ENCODE data around the gene CCL3.
"Not testable (repeated sequence)": the region's sequence is repeated elsewhere in the genome, so short reads cannot be mapped to it uniquely, and the experiment has no call there.

The CCL3 gene

DNA sequence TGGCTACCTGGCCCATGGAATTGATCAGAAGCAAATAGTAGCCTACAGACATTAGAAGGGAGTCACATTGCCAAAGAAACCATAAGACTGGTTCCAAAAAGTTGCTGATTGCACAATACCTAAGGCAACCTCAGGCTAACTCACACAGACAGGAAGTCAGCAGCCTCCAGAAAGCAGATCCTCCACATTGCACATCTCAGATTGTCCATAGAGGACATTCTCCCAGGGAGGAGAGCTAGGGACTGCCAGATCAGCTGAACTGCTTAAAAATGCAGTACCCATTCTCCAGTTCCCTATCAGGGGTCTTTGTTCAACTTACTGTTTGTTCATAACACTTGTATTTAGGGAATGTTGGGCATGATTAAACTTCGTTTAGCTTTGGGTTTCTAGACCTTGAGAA, 4.2 kb downstream of the CCL3 start:
- no peak for DNase-seq (ENCODE audit: low read depth)

DNA sequence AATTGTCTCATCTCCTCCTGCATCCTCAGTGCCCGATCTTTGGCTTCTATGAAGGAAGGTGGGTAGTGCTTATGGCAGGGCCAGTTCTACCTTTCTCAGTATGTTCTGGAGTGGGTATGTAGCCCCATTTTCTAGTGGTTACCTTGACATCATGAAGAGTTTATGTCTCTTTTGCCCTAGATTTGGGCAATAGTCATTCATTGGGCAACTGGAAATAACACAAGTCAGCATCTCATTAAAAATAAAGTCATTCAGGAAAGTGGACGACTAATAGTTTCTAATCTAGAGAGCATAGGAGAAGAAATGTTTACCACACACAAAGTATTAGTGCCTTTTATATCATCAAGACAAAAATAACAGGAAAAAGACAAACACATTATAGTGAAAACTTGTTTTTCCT, 6.3 kb downstream of the CCL3 start:
- not testable (repeated sequence) for DNase-seq (ENCODE audit: low read depth)

DNA sequence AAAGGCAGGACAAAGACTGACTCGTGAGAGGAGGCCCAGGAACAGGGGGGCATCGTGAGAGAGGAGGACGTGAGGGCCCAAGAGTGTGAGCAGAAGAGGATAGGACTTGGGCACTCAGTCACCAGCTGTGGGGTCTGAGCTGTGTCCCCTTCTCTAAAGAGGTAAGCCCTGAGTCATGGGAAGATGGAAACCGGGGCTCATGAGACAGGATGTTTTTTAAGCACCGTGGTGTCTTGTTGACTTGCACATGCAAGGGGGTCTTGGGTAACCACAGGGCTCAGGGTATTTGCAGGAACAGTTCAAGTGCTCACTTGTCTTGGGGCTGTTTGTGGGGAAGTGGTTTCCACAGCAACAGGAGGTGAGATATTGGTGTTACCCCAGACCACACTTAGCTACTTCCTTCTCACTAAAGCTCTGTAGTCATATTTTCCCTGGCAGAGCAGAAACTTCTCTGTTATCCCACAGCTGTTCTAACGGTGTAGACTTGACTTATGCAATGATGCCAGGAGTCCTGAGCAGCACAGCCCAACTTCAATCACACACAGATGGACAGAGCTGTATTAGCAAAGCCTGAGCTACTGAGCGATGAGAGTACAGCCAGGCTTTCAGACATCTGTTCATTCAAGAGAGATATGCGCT, 7.3 kb downstream of the CCL3 start:
- not testable (repeated sequence) for DNase-seq (ENCODE audit: low read depth)

GRCh38 chr17:36081681-36082471, 8.1 kb downstream of the CCL3 start:
- DNase-seq (ENCODE audit: low read depth) = not testable (repeated sequence)

- no peak for DNase-seq (ENCODE audit: low read depth)
Measured at GRCh38 chr17:36074365-36074764, 15.6 kb downstream of the CCL3 start.

DNA sequence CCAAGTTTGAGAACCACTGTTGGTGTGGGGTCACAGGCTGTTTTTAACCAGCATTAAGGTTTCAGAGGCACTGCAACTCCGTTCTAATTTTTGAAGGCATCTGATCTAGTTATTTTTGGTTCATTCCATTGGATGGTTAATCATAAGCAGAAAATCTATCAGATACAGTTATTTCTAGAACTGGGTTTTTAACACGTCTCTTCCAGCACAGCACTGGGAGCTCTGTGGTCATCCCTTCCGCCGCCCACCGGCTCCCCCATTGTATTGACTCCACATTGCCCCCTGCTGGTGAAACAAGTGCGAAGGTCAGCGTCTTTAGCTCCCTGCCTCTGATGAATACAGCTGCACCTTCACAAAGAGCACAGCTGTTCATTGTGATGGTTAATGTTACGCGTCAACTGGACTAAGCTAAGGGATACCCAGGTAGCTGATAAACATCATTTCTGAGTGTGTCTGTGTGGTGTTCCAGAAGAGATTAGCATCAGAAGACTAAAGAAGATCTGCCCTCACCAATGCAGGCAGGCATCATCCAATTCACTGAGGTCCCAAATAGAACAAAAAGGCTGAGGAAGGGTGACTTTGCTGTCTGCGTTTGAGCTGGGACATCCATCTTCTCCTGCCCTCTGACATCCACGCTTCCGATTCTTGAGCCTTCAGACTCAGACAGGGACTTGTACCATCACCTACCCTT, 17.4 kb downstream of the CCL3 start:
- peak; percentile 52 for DNase-seq (ENCODE audit: low read depth)

GRCh38 chr17:36071751-36072150, 18.2 kb downstream of the CCL3 start:
- DNase-seq (ENCODE audit: low read depth) = no peak

DNA sequence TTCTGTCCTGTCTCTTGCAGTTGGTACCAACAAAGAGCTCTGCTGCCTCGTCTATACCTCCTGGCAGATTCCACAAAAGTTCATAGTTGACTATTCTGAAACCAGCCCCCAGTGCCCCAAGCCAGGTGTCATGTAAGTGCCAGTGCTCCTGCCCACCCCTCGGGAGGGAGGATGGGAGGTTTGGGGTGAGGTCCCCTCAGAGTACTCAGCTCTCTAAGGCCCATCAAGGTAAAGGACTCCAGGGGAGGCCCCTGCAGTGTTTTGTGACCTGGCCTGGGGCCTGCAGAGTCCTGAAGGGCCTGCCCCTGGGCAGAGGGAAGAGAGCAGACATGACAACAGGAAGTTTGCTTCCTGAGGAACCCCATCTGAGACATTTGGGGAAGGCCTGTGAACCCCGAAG, 19.5 kb downstream of the CCL3 start:
- no peak for DNase-seq (ENCODE audit: low read depth)

DNA sequence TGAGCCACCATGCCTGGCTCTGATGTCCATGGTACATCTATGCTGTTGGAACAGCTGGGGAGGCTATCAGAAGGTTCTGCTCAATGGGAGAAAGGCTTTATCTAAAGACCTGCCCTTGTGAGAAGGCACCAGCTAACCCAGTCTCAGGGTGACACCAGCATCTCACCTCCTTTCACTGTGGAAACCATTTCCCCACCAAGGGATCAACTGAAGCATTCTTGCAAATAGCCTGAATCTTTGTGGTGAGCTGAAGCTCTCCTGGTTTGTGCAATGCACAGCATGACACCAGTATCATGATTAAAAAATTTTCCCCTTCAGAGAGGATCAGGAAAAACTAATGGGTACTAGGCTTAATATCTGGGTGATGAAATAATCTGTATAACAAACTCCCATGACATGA, 20.8 kb downstream of the CCL3 start:
- DNase-seq (ENCODE audit: low read depth) = no peak

GRCh38 chr17:36068524-36068923, 21.4 kb downstream of the CCL3 start:
- no peak for DNase-seq (ENCODE audit: low read depth)

- no peak for DNase-seq (ENCODE audit: low read depth)
Measured at GRCh38 chr17:36066365-36066985, 23.5 kb downstream of the CCL3 start.

DNA sequence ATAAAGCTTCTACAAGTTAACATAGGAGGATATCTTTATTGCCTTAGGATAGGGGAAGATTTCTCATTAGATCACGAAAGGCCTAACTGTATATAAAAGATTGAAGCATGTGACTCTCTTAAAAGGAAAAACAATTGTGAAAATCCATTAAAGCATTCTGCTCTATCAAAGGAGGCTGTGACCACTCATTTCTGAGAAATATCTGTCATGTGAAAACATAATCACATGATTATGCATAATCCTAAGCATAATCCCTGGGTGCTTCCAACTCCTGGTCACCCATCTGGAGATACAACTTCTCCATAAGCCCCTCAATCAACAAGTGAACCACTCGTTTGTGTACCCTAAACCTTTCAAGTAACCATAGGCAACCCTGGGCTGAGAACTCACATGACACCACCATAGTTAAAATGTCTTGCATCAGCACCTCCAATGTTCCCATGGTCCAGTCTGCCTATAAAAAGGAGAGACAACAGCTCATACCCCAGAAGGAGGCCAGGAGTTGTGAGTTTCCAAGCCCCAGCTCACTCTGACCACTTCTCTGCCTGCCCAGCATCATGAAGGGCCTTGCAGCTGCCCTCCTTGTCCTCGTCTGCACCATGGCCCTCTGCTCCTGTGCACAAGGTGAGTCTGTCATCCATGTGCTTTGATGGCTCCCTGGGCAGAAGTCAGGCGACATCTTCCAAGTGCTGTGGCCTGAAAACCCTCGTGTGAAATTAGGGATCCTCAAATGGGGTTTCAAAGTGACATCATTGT, 26.0 kb downstream of the CCL3 start, which contains the start of gene CCL18:
Gene CCL18 (plus strand): TSS at position 487 of the 756 bp plus-strand sequence. CDS start 71 bp downstream, at position 558.
- DNase-seq (ENCODE audit: low read depth) = no peak

DNA sequence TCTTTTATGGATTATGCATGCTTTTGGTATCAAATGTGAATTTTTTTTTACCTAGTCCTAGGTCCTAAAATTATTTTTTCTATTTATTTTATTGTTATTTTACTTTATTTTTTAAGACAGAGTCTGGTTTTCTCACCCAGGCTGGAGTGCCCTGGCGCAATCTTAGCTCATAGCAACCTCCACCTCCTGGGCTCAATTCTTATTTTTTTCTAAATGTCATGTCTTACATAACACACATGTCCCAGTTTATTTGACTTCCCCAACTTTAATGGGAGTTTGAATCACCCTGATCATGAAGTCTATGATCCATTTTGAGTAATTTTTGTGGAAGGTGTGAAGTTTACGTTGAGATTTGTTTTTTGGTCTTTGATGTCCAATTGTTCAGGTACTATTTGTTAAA, 29.1 kb downstream of the CCL3 start:
- DNase-seq (ENCODE audit: low read depth) = no peak

DNA sequence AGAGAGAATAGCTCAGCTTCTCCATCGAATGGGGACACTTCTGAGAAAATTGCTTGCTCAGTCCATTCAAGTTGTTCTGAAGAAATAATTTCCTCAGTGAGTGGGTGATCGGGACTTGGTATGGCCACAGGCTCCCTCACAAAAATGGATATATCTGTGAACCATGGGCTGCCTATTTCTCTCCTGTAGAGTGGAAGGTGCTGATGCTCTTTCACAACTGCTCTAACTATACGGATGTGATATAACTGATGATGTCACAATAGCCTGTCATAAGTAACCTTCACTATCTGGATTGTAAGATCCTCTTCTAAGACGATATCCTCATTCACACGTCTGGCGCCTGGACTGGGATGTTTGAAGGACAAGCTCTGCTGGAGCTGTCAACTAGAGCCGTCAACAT, 30.5 kb downstream of the CCL3 start:
- DNase-seq (ENCODE audit: low read depth) = no peak

DNA sequence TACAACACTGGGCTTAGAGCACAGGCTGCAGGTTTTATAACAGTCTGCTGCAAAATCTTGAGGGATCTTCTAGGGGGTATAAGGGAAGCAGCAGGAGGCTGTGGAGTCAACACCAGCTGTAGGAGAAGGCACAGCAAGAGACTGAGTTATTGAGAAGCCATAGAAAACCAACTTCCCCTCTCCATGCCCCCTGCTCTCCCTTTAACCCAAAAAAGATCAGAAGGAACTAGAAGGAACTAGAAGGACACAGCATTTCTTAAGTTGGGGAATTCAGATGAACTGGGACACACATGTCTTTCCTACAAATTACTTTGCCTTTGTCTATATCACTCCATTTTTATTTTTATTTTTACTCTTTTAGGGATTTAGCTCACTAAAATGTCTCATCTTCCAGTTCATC, 32.0 kb downstream of the CCL3 start:
- no peak for DNase-seq (ENCODE audit: low read depth)

GRCh38 chr17:36055921-36056520, 33.9 kb downstream of the CCL3 start:
- DNase-seq (ENCODE audit: low read depth) = no peak

- no peak for DNase-seq (ENCODE audit: low read depth)
Measured at GRCh38 chr17:36055171-36055570, 34.8 kb downstream of the CCL3 start.

DNA sequence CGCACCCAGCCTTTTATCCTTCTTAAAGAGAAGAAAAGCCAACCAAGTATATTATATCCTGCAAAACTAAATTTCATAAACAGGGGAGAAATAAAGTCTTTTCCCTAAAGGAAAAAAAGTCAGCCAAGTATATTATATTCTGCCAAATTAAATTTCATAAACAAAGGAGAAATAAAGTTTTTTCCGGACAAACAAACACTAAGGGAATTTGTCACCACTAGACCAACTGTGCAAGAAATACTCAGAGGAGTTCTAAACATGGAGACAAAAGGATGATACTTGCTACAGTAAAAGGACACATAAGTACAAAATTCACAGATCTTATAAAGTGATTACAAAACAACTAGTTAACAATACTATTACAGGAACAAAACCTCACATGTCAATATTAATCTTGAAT, 40.3 kb downstream of the CCL3 start:
- DNase-seq (ENCODE audit: low read depth) = no peak

GRCh38 chr17:36048066-36048465, 41.9 kb downstream of the CCL3 start:
- no peak for DNase-seq (ENCODE audit: low read depth)

Data from activated T-helper 9 cell treated with anti-CD3 and anti-CD28 coated beads, Interleukin-2, amount 50 U/mL, for 16 hours (primary cell).